IMR-90 (cell line): Measurements from ENCODE around the gene TRHDE. TPM values are rescaled to one million over a fixed set of nuclear protein-coding genes. Genes with fewer than 3 reads are reported as not detected.

Source experiments
- ATAC-seq: fragments of 200-7000 bp; cut with Tn5 transposase; 2 replicates; pipeline ENCODE4 v1.9.1; 2020; ENCODE audit warnings: low read depth, mild to moderate bottlenecking, moderate library complexity
- BruUV-seq: library from RNA; stranded (reverse); fragments of 400-500 nt; replicated peaks from 2 replicates; lab custom pipeline; 2021; lab: Mats Ljungman, UMichigan
- CTCF ChIA-PET: fragments of 300-600 bp; formaldehyde crosslinking; extraction: SDS; loops from one replicate; lab custom pipeline; 2021; ENCODE audit warnings: antibody characterized with exemption; lab: Yijun Ruan, JAX
- POLR2A ChIA-PET: fragments of 300-600 bp; sonication (Branson Sonifier 250); formaldehyde crosslinking; loops from one replicate; lab custom pipeline; 2022; ENCODE audit warnings: antibody characterized with exemption; ENCODE audit not compliant: unreplicated experiment; lab: Charles Lee
- DNase-seq: peaks from one replicate; pipeline ENCODE4 v3.0.0; 2013
- H2AFZ ChIP-seq: replicated peaks from 2 replicates; pipeline ENCODE3; 2013; ENCODE audit warnings: low read length, mild to moderate bottlenecking; ENCODE audit not compliant: poor library complexity
- H2AK5ac ChIP-seq: 2 replicates; pipeline ENCODE4 v1.6.1; 2013; ENCODE audit warnings: low read depth, low read length, inconsistent platforms
- H2AK9ac ChIP-seq: replicated peaks from 2 replicates; pipeline ENCODE3; 2013; ENCODE audit warnings: mild to moderate bottlenecking, low read depth, low read length, moderate library complexity; ENCODE audit not compliant: poor library complexity
- H2BK120ac ChIP-seq: 2 replicates; pipeline ENCODE4 v1.6.1; 2013; ENCODE audit warnings: low read depth, low read length, inconsistent platforms
- H2BK15ac ChIP-seq: 3 replicates; pipeline ENCODE4 v1.6.1; 2013; ENCODE audit warnings: low read depth, low read length, inconsistent platforms
- H2BK20ac ChIP-seq: 2 replicates; pipeline ENCODE4 v1.6.1; 2013; ENCODE audit warnings: low read depth, mild to moderate bottlenecking, inconsistent platforms, low read length, moderate library complexity
- H2BK5ac ChIP-seq: 2 replicates; pipeline ENCODE4 v1.6.1; 2013; ENCODE audit warnings: mild to moderate bottlenecking, low read depth, low read length, inconsistent platforms; ENCODE audit not compliant: poor library complexity, severe bottlenecking
- H3K14ac ChIP-seq: replicated peaks from 2 replicates; pipeline ENCODE4 v1.6.1; 2013; ENCODE audit warnings: low read depth, low read length, inconsistent platforms
- H3K18ac ChIP-seq: 2 replicates; pipeline ENCODE4 v1.6.1; 2013; ENCODE audit warnings: low read depth, low read length, control low read depth
- H3K23ac ChIP-seq: 2 replicates; pipeline ENCODE4 v1.6.1; 2013; ENCODE audit warnings: low read depth, low read length, inconsistent platforms
- H3K27ac ChIP-seq: 2 replicates; pipeline ENCODE4 v1.5.1; 2013; ENCODE audit warnings: mild to moderate bottlenecking, control low read depth, low read length; ENCODE audit not compliant: insufficient read depth
- H3K27me3 ChIP-seq: 2 replicates; pipeline ENCODE4 v1.6.1; 2013; ENCODE audit warnings: low read length; ENCODE audit not compliant: control insufficient read depth, insufficient read depth
- H3K36me3 ChIP-seq: 2 replicates; pipeline ENCODE4 v1.6.1; 2013; ENCODE audit warnings: low read length, mixed read lengths; ENCODE audit not compliant: control insufficient read depth, insufficient read depth
- H3K4ac ChIP-seq: 2 replicates; pipeline ENCODE4 v1.6.1; 2013; ENCODE audit warnings: low read depth, low read length, inconsistent platforms
- H3K4me1 ChIP-seq: 2 replicates; pipeline ENCODE4 v1.6.1; 2013; ENCODE audit warnings: low read length, mixed read lengths; ENCODE audit not compliant: control insufficient read depth, insufficient read depth
- H3K4me2 ChIP-seq: 2 replicates; pipeline ENCODE4 v1.6.1; 2013; ENCODE audit warnings: low read depth, mild to moderate bottlenecking, control low read depth, low read length, moderate library complexity
- H3K4me3 ChIP-seq: 2 replicates; pipeline ENCODE4 v1.5.1; 2013; ENCODE audit warnings: low read depth, mild to moderate bottlenecking, control low read depth, low read length, moderate library complexity; ENCODE audit not compliant: insufficient read depth
- H3K56ac ChIP-seq: 2 replicates; pipeline ENCODE4 v1.6.1; 2013; ENCODE audit warnings: low read length, inconsistent platforms; ENCODE audit not compliant: insufficient read depth; ENCODE audit errors: extremely low read depth
- H3K79me1 ChIP-seq, 2 experiments: 2 replicates each; pipeline ENCODE4 v1.6.1; 2013; ENCODE audit warnings: low read length in 2 of 2, inconsistent platforms in 1 of 2, low read depth in 1 of 2
- H3K9ac ChIP-seq: 2 replicates; pipeline ENCODE4 v1.6.1; 2013; ENCODE audit warnings: low read depth, low read length, control low read depth
- H3K9me1 ChIP-seq: 2 replicates; pipeline ENCODE4 v1.6.1; 2013; ENCODE audit warnings: low read length, inconsistent platforms; ENCODE audit not compliant: insufficient read depth
- H3K9me3 ChIP-seq: 2 replicates; pipeline ENCODE4 v1.6.1; 2013; ENCODE audit warnings: low read length; ENCODE audit not compliant: control insufficient read depth, insufficient read depth
- H4K20me1 ChIP-seq: 2 replicates; pipeline ENCODE4 v1.6.1; 2013; ENCODE audit warnings: low read length, inconsistent platforms; ENCODE audit not compliant: insufficient read depth
- H4K5ac ChIP-seq: 2 replicates; pipeline ENCODE4 v1.6.1; 2013; ENCODE audit warnings: mild to moderate bottlenecking, low read depth, low read length, control low read depth
- H4K8ac ChIP-seq, 2 experiments: 2 replicates each; pipeline ENCODE4 v1.6.1; 2013; ENCODE audit warnings: low read depth in 2 of 2, low read length in 2 of 2, control low read depth in 1 of 2, inconsistent platforms in 1 of 2
- H4K91ac ChIP-seq: 2 replicates; pipeline ENCODE4 v1.6.1; 2013; ENCODE audit warnings: low read depth, low read length, inconsistent platforms; ENCODE audit not compliant: insufficient read depth
- FOS ChIP-seq: fragments of 150-350 bp; IDR thresholded peaks from 2 replicates; pipeline ENCODE4 v1.6.1; 2016; ENCODE audit warnings: low read depth, low read length
- MAFK ChIP-seq: IDR thresholded peaks from 2 replicates; pipeline ENCODE4 v1.6.1; 2012; ENCODE audit warnings: low read depth, low read length, improper control_type of control experiment
- NFE2L2 ChIP-seq: fragments of 150-350 bp; IDR thresholded peaks from 2 replicates; pipeline ENCODE4 v1.6.1; 2016; ENCODE audit warnings: low read depth, mild to moderate bottlenecking, low read length
- POLR2A ChIP-seq: IDR thresholded peaks from 2 replicates; pipeline ENCODE4 v1.6.1; 2012; ENCODE audit warnings: mild to moderate bottlenecking, low read depth, low read length
- RFX5 ChIP-seq: IDR thresholded peaks from 2 replicates; pipeline ENCODE4 v1.8.0; 2012; ENCODE audit warnings: low read depth, mild to moderate bottlenecking, low read length, moderate library complexity
- SMC3 ChIP-seq: fragments of 150-350 bp; IDR thresholded peaks from 2 replicates; pipeline ENCODE4 v1.6.1; 2016; ENCODE audit warnings: low read depth, mild to moderate bottlenecking, antibody characterized with exemption, low read length, moderate library complexity
- WGBS, 2 experiments: methylation state at CpG; one replicate each; pipeline versions ENCODE4 v1.1.5 to v1.1.7; 2013; ENCODE audit warnings: missing lambda C conversion rate in 2 of 2; ENCODE audit not compliant: insufficient read length in 1 of 2; ENCODE audit errors: extremely low coverage in 2 of 2; 5-methylcytosine and 5-hydroxymethylcytosine counted together
- dilution Hi-C: fragments of 300-500 bp; cut with HindIII; formaldehyde crosslinking; loops from one replicate; pipeline ENCODE4 v1.14.3; 2018; ENCODE audit warnings: low sequenced_read_pairs; ENCODE audit not compliant: unreplicated experiment
- in situ Hi-C: fragments of 300-500 bp; cut with MboI; formaldehyde crosslinking; loops from 3 replicates; pipeline ENCODE4 v1.14.3; 2019; ENCODE audit warnings: low sequenced_read_pairs, inconsistent platforms, mixed read lengths
- intact Hi-C: fragments of 100-400 bp; cut with micrococcal nuclease; formaldehyde crosslinking; loops from 2 replicates; pipeline ENCODE4 v1.10.0; 2022
- polyA plus RNA-seq, 3 experiments: library from polyadenylated mRNA; depleted of rRNA; stranded (reverse); fragments of >200 nt; gene quantifications; 2 replicates each; pipeline ENCODE4 v1.2.3, GENCODE V29; 2012; ENCODE audit warnings: low replicate concordance in 1 of 3
- total RNA-seq: library from RNA; depleted of rRNA; stranded (reverse); fragments of >200 nt; gene quantifications from 2 replicates; pipeline ENCODE4 v1.2.3, GENCODE V29; 2012
- TF ChIP-seq, protein P1 (sequence below): fragments of 150-350 bp; IDR thresholded peaks from 2 replicates; pipeline ENCODE4 v1.6.1; 2016; ENCODE audit warnings: low read depth, mild to moderate bottlenecking, low read length, moderate library complexity, borderline replicate concordance
- TF ChIP-seq, protein P2 (sequence below): fragments of 150-350 bp; IDR thresholded peaks from 2 replicates; pipeline ENCODE4 v1.6.1; 2017; ENCODE audit warnings: mild to moderate bottlenecking, antibody characterized with exemption, low read length, low read depth
- TF ChIP-seq, protein P3 (sequence below): conservative IDR thresholded peaks from 2 replicates; pipeline ENCODE4 v1.5.1; 2012; ENCODE audit warnings: mild to moderate bottlenecking, low read depth, low read length, improper control_type of control experiment

Gene TRHDE
- total and polyA plus RNA-seq, 2 of the 4 experiments (the other 2 are of a cell fraction), result 33.7 to 65.1 TPM

DNA sequence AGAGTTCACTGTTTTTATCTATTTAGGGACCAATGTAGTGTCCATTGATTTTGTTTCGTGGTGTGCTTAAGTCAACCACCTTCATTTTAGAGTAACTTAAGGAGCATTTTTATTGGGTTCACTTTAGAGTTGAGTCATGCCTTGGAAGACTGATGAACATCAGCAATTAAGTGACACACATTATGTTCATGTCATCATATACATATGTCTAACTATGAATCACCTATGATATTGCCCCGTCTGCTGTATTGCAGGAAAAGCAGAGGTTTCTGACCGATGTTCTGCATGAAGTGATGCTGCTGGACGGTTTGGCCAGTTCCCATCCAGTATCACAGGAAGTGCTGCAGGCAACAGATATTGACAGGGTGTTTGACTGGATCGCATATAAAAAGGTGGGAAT, 227.1 kb downstream of the TRHDE start:
- peak; percentile 33 for DNase-seq
- WGBS, 2 experiments, result no CpG with 5 or more reads among the region's 5 CpGs

More for the DNA sequence above, 227.1 kb downstream of the TRHDE start:
- in situ Hi-C loops, result no loop called here
- no peak overlapping the region for H3K9ac ChIP-seq
- no peak overlapping the region for H3K14ac ChIP-seq
- no peak overlapping the region for H3K27ac ChIP-seq
- no peaks in the 10 kb centered on the region for H3K27me3 ChIP-seq
- H4K8ac ChIP-seq, result no peak overlapping the region
- POLR2A ChIA-PET, result no interaction called here
- H3K23ac ChIP-seq, result no peak overlapping the region
- no peak overlapping the region for H2BK5ac ChIP-seq
- dilution Hi-C loops, result no loop called here
- CTCF ChIA-PET, result no interaction called here
- H3K4me3 ChIP-seq, result no peak overlapping the region
- peaks cover 3 to 11% of the 10 kb centered on the region in 2 experiments; a peak in 2 of 4 replicates for H3K79me1 ChIP-seq
- no peak overlapping the region for H2AFZ ChIP-seq
- no peak overlapping the region for H2BK20ac ChIP-seq
- no peak overlapping the region for H2BK15ac ChIP-seq
- H2AK9ac ChIP-seq, result no peak overlapping the region
- H4K5ac ChIP-seq, result no peak overlapping the region
- no peaks in the 10 kb centered on the region for H3K4me1 ChIP-seq
- no peak overlapping the region for H3K4ac ChIP-seq
- H2BK120ac ChIP-seq, result no peak overlapping the region
- no peaks in the 10 kb centered on the region for H4K20me1 ChIP-seq
- H3K9me1 ChIP-seq, result no peaks in the 10 kb centered on the region
- ATAC-seq, result no peak
- no peaks in the 10 kb centered on the region for H3K9me3 ChIP-seq
- H3K18ac ChIP-seq, result no peak overlapping the region
- H4K91ac ChIP-seq, result no peak overlapping the region
- no peak overlapping the region for H3K4me2 ChIP-seq
- intact Hi-C loops, result no loop called here
- no peak for TF ChIP-seq FOS
- TF ChIP-seq NFE2L2, result no peak
- TF ChIP-seq, protein P1, sequence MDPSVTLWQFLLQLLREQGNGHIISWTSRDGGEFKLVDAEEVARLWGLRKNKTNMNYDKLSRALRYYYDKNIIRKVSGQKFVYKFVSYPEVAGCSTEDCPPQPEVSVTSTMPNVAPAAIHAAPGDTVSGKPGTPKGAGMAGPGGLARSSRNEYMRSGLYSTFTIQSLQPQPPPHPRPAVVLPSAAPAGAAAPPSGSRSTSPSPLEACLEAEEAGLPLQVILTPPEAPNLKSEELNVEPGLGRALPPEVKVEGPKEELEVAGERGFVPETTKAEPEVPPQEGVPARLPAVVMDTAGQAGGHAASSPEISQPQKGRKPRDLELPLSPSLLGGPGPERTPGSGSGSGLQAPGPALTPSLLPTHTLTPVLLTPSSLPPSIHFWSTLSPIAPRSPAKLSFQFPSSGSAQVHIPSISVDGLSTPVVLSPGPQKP, result no peak
- no peak for TF ChIP-seq RFX5
- TF ChIP-seq, protein P2, sequence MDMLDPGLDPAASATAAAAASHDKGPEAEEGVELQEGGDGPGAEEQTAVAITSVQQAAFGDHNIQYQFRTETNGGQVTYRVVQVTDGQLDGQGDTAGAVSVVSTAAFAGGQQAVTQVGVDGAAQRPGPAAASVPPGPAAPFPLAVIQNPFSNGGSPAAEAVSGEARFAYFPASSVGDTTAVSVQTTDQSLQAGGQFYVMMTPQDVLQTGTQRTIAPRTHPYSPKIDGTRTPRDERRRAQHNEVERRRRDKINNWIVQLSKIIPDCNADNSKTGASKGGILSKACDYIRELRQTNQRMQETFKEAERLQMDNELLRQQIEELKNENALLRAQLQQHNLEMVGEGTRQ, result no peak
- no peak for TF ChIP-seq MAFK
- TF ChIP-seq, protein P3, sequence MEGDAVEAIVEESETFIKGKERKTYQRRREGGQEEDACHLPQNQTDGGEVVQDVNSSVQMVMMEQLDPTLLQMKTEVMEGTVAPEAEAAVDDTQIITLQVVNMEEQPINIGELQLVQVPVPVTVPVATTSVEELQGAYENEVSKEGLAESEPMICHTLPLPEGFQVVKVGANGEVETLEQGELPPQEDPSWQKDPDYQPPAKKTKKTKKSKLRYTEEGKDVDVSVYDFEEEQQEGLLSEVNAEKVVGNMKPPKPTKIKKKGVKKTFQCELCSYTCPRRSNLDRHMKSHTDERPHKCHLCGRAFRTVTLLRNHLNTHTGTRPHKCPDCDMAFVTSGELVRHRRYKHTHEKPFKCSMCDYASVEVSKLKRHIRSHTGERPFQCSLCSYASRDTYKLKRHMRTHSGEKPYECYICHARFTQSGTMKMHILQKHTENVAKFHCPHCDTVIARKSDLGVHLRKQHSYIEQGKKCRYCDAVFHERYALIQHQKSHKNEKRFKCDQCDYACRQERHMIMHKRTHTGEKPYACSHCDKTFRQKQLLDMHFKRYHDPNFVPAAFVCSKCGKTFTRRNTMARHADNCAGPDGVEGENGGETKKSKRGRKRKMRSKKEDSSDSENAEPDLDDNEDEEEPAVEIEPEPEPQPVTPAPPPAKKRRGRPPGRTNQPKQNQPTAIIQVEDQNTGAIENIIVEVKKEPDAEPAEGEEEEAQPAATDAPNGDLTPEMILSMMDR, result no peak
- TF ChIP-seq POLR2A, result no peak
- no peak for TF ChIP-seq SMC3
- no peak overlapping the region for H2AK5ac ChIP-seq
- H3K56ac ChIP-seq, result no peak overlapping the region
- peaks cover 3% of the 10 kb centered on the region; the same call in 1 of the 2 replicates for H3K36me3 ChIP-seq
- no TSS peak for BruUV-seq
